ENCODE results near the gene ZBTB3.
A peak's percentile ranks its signal among the peaks of the same experiment; 100 is the strongest.
"Not testable (repeated sequence)": the region's sequence is repeated elsewhere in the genome, so short reads cannot be mapped to it uniquely, and the experiment has no call there.

The ZBTB3 gene

DNA sequence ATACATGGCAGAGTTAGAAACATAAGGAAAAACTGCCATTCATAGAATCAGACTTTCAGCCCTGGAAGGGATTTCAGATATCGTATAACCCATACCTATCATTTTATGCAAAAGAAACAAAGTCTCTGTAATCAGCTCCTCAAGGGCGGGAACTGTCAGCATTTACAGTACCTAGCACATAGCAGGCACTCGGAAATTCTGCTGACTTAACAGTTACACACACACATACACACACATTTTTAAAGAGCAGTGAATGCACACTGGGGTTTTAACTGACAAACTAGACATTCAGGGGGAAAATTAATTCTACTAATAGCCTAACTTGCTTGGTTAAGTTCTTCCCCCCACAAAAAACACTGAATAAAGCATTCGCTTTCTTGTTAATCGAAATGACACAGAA is 37.8 kb downstream of the ZBTB3 start:
- no peak for DNase-seq (ENCODE audit: low read depth in 2 of 2)

DNA sequence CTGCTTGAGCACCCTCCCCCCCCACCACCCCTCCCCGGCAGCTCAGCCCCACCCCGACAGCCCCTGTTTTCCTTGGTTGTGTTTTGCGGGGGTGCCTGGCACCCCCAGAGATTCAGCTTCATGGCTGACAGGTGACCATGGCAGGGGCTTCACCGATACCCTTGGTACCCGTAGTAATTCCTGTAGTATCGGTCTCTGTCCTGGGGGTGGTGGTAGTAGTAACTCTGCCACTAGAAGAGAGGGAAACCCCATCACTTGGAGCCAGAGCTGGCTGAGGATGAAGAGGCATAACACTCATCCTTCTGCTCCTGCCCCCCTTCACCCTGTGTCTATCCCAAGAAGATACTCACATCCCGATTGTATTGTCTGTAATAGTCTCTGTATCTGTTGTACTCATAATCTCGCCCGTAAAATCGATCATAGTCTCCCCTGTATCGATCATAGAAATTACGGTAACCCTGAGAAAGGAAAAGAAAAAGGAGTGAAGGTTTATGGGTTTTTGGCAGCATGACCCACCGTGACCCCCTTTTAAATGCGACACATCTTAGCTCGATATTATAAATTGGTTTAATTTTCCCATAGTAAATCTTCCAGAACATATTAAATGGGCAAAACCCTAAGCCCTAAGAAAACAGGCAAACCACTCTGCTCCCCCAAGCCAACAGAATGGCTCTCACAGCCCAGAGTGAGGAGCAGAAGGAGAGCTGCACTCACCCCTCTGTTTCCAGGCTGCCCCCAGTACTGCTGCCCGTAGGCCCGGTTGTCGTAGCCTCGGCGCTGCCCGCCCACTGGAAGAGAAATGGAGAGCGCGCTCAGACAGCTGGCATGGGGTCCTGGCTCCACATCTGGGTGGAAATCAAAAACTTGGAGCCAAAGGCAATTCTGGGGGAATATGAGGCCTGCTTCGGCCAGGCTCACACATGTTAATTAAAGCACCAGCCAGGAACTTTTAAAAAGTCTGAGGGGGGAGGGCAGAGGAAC is 38.5 kb downstream of the ZBTB3 start:
- no peak for DNase-seq (ENCODE audit: low read depth in 2 of 2)

DNA sequence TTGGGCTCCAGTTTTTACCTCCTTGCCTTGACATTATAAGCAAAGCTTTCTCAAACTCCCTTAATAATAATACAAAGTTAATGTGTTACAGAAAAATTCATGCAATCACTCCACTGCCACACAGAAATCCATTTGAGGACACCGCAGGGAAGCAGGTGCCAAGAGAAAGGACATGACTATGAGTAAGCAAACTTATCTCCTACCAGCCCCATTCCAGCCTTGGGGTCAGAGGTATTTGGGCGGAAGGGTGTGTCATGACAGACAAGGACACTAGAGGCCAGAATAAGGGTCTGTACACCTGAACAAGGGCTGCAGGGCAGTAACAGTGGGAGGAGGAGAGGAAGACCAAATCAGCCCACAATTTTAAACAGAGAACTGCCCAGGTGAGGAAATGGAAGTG is 40.6 kb downstream of the ZBTB3 start:
- no peak for DNase-seq (ENCODE audit: low read depth in 2 of 2)

DNA sequence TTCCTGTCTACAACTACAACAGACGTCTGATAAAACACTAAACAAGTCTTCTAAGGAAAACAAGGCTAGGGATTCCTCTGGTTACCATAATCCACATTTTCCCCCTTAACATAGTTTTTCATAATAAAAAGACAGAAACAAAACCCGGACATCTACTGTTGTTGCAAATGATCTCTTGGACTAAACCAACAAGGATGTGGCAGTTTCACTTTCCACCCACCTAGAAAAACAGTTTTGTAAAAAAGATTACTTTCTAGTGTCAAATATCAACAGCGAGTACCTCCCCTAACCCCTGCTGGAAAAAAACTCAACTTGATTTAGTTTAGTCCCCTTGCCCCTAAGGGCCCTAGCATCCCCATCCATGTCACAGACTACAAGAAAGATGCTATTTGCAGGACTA is 41.1 kb downstream of the ZBTB3 start:
- no peak for DNase-seq (ENCODE audit: low read depth in 2 of 2)

DNA sequence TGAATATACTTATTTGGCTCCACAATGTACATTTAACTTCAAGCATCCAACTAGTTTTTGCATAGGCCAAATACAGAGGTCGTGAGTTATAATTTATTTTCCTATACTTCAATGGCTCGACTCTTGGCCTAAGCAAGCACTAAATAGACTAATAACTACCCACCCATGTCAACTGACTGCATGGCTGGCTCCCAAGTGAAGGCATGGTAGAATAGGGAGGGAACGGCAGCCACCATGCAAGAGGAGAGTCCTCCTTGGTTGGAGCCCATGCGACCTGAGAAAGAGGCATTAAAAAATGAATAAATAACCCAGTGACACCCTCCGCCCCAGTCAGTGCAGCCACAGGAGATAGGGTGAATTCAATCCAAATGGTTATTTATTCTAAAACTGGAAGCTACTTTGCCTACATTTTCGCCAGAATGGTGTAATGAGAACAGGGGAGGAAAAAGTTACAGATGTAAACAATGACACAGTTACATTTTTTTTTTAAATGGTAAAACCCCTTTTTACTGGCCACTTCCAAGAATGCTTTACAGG is 41.6 kb downstream of the ZBTB3 start:
- DNase-seq (ENCODE audit: low read depth in 2 of 2): no peak

DNA sequence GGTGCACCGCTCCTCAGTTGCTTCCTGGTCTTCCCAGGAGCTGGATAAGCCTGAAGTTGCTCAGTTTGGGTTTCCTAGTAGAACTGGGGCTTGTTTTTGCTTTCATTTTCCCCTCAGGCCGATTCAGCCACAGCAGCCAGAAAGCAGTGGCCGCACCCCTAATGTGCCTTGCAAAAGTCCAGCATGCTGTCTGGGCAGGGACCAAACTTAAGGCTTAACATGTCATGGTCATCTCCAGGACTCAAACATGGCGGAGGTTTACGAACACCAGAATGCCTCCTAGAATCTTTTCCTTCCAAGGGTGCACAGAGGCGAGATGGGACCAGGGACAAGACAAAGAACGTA is 44.0 kb downstream of the ZBTB3 start:
- no peak for DNase-seq (ENCODE audit: low read depth in 2 of 2)

DNA sequence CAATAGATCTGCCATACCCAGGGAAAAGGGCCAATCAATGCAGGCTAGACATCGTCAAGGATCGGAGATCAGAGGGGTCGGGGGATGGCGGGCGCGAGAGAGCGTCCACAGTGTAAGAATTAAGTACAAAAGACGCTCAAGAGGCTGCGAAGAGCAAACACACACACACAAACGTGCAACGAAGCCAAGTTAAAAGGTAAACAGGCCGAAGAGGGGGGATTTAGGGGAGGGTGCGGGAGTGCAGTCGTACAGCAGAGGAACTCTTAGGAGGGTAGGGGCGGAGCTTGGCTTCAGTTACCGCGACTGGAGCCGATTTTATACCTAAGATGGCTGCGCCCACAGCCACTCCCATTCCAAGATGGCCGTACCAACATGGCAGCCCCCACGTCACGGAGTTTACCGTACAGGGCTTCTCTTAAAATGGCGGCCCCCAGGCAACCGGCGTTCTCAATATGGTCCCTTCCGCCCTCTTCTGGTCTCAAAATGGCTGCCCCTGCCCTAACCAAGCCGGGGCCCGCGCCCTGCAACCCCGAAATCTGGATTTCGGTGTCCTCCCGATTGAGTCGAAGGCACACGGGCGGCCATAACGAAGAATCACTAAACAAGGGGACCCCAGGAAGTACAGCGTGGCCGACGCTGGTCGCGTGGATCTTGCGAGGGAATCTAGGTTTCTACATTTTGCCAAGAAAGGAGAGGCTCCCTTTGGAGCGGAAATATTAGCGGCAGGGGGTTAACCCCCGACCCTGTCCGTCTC is 44.5 kb downstream of the ZBTB3 start:
- peak; percentile 94 for DNase-seq (ENCODE audit: low read depth in 2 of 2)

DNA sequence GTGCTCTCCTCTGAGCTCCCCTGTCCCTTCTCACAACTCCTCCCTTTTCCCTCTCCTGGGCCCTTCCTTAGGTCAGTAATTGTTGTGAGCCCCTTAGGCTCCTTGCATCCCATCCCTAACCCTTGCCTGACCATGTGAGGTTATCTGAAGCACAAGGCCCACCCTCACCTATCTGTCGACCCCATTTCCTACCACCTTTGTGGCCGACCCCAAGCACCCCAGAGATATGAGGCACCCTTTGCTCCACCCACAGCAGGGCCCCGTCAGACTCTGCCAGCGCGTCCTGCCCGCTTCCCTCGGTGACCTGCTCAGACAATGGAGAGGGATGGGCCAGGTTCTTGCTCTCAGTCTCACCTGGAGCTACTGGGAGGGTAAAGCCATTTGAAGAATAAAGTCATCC is 45.2 kb downstream of the ZBTB3 start:
- DNase-seq (ENCODE audit: low read depth in 2 of 2): peak in 1 of 2 donors; percentile 32

DNA sequence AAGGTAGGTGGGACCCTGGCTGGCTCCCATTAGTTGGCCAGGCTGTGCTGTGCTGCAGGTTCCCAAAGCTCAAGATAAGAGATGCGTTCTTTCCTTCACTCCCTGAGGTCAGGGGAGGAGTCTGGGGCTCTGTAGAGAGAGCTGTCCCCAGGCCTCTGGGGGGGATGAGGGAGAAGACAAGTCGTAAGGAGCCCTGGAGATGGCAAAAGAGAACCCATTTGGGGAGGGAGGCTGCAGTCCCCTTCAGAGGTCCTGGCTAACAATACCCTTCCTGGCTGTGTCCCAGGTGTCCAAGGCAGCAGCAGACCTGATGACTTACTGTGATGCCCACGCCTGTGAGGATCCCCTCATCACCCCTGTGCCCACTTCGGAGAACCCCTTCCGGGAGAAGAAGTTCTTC is 45.6 kb downstream of the ZBTB3 start:
- DNase-seq (ENCODE audit: low read depth in 2 of 2): no peak

DNA sequence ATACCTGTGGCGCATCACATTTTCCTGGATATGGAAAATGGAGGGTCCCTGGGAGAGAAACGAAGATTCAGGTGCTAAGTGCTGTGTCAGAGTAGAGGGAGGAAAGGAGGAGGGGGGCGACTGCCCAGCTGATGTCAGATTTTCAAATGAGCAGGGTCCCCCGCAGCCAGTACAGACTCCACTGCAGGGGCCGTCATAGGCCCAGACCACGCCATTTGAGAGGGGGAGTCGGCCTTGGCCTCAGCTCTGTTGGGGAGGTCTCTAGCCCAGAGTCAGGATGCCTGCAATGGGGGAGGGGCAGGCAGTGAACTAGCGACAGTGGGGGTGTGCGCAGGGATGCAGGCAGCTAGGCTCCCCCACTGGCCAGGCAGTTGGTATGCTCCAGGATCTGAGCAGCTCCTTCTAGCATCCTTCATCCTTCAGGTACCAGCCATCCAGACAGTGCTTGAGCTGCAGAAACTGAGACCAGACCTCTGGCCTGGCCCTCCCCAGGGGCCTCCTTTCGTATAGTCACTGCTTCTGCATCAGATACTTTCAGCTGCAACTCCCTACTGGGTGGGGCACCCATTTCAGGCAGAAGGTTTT is 46.6 kb downstream of the ZBTB3 start, which contains the start of the genes BSCL2 and GNG3:
BSCL2 (minus strand) TSS at position 148 of the 585 bp plus-strand sequence. CDS start 229 bp downstream, outside the sequence.
GNG3 (plus strand) TSS at position 400 of the 585 bp plus-strand sequence. CDS start 620 bp downstream, outside the sequence.
- DNase-seq (ENCODE audit: low read depth in 2 of 2): no peak

DNA sequence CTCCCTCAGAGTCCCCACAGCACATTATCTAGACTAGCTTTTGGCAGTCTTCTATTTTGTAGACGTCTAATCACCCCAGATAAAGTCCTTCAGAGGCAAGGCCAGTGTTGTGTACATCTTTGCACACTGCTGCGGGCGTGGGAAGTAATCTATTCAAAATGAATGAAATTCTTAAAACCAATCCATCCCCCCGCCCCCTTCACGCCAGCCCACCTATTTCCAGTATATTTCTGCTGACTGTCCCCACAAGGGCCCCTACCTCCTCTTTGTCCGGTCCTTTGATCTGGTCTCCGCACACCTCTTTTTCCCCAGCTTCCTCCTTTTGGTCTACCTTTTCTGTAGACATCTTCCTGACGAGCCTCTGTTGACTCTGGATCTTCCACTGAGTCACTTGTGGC is 47.1 kb downstream of the ZBTB3 start:
- DNase-seq (ENCODE audit: low read depth in 2 of 2): no peak

DNA sequence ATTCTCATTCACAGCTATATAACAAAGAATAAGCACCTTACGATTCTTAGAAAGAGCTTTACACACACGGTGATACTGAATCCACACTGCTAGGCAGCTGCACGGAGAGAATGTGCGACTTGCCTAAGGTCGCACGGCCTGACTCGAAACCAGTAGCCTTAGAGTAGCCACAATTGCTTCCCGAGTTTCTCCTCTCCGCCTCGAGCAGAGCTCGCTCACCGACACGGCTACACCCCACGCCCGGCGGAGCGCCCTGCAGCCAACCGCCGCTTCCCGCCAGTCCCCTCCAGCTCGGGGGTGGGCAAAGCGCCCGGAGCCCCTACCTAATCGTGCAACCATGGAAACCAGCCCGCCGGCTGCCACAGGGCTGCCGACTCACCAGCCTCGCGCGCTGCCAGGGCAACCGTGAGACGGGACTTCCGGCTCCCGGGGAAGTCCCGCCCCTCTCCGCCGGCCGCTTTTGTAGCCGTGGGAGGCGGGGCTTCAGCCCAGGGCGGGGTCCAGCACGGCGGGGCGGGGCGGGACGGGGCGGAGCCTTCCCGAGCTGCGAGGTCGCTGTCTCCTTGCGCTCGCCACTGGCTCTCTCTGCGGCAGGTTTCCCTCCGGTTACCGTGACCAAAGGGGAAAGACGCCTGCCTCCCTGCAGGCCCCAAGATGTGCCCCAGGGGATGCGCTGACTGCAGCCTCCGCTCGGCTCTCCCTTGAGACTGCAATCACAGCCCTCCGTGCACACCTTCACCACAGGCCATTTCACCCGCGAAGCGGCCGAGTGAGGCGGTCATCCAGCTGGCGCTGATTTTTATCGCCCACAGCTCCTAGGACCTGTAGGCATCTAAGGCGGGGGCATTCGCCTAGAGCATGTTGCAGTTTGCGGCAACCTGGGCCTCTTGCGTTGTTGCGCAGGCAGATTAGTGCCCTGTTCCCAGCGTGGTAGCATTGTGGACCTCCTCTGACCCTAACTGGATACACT is 47.8 kb downstream of the ZBTB3 start:
- DNase-seq (ENCODE audit: low read depth in 2 of 2): peak; percentile 84 to 92

DNA sequence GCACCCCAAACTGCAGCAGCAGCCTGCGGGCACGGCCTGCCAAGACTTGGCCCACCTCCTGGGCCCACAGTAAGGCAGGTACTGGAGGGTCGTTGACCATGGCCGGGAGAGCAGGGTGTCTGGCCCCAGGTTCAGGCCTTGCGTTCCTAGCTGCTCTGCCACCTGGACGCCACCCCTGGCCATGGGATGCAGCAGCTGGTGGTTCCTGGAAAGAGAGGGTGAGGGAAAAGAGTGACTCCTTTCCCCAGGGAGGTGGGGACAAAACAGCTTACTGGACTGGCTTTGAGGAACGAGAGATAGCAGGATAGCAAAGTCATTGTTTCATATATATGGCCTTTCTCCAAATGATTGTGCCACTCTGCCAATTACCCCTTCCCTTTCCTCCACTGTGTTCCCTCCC is 48.5 kb downstream of the ZBTB3 start:
- DNase-seq (ENCODE audit: low read depth in 2 of 2): no peak

DNA sequence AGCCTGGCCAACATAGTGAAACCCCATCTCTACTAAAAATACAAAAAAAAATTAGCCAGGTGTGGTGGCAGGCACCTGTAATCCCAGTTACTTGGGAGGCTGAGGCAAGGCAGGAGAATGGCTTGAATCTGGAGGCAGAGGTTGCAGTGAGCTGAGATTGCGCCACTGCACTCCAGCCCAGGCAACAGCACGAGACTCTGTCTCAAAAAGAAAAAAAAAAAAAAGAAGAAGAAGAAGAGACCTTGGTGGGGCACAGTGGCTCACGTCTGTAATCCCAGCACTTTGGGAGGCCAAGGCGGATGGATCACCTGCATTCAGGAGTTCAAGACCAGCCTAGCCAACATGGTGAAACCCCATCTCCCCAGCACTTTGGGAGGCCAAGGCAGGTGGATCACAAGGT is 50.0 kb downstream of the ZBTB3 start:
- not testable (repeated sequence) for DNase-seq (ENCODE audit: low read depth in 2 of 2)

DNA sequence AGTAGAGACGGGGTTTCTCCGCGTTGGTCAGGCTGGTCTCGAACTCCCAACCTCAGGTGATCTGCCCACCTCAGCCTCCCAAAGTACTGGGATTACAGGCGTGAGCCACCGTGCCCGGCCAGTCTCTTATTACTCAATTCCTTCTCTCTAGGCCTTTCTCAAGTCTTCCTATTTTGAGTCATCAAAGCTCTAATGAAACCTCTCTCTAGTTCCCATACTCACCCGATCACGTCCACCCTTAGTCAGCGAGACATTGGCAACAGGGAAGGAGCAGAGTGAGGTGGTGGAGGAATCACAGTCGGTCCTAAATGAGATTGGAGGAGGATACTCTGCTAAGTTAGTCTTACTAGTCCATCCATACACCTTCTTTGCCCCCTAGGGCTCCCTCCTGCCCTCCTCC is 51.7 kb downstream of the ZBTB3 start:
- DNase-seq (ENCODE audit: low read depth in 2 of 2): no peak

Data from stimulated activated CD4-positive, alpha-beta T cell treated with anti-CD3 and anti-CD28 coated beads, Interleukin-15, amount 100 ng/mL, for 48 hours (primary cell).